H9 (cell line): Measurements from ENCODE around the gene BPIFB2. TPM values are rescaled to one million over a fixed set of nuclear protein-coding genes. Genes with fewer than 3 reads are reported as not detected.

Experiments used
- DNase-seq: peaks from one replicate; pipeline ENCODE4 v3.0.0-alpha.2; 2017
- H2AFZ ChIP-seq: one replicate; pipeline ENCODE4 v1.6.1; 2013; ENCODE audit warnings: mild to moderate bottlenecking, low read length, control low read depth, moderate library complexity
- H2AK5ac ChIP-seq: 2 replicates; pipeline ENCODE4 v1.6.1; 2013; ENCODE audit warnings: low read length, control low read depth, mixed read lengths; ENCODE audit not compliant: insufficient read length
- H2BK120ac ChIP-seq: one replicate; pipeline ENCODE4 v1.6.1; 2013; ENCODE audit warnings: low read depth, mild to moderate bottlenecking, low read length, control low read depth, inconsistent platforms; ENCODE audit not compliant: poor library complexity, severe bottlenecking
- H2BK12ac ChIP-seq: 2 replicates; pipeline ENCODE4 v1.6.1; 2013; ENCODE audit warnings: low read length, control low read depth, mixed read lengths, low read depth; ENCODE audit not compliant: insufficient read length
- H2BK15ac ChIP-seq: 2 replicates; pipeline ENCODE4 v1.6.1; 2013; ENCODE audit warnings: low read depth, low read length, control low read depth
- H2BK20ac ChIP-seq: one replicate; pipeline ENCODE4 v1.6.1; 2013; ENCODE audit warnings: low read depth, mild to moderate bottlenecking, low read length, control low read depth, inconsistent platforms; ENCODE audit not compliant: poor library complexity, severe bottlenecking
- H2BK5ac ChIP-seq: 2 replicates; pipeline ENCODE4 v1.6.1; 2013; ENCODE audit warnings: low read length, control low read depth, mixed read lengths; ENCODE audit not compliant: insufficient read length
- H3K14ac ChIP-seq: 2 replicates; pipeline ENCODE4 v1.6.1; 2013; ENCODE audit warnings: low read length, control low read depth; ENCODE audit not compliant: insufficient read depth
- H3K18ac ChIP-seq: 2 replicates; pipeline ENCODE4 v1.6.1; 2013; ENCODE audit warnings: low read depth, mild to moderate bottlenecking, mixed read lengths, low read length, control low read depth; ENCODE audit not compliant: insufficient read length
- H3K23ac ChIP-seq: 2 replicates; pipeline ENCODE4 v1.6.1; 2013; ENCODE audit warnings: low read length, control low read depth, mixed read lengths, low read depth; ENCODE audit not compliant: insufficient read length
- H3K23me2 ChIP-seq: 2 replicates; pipeline ENCODE4 v1.6.1; 2013; ENCODE audit warnings: low read depth, mild to moderate bottlenecking, mixed read lengths, low read length, control low read depth; ENCODE audit not compliant: insufficient read length, poor library complexity, severe bottlenecking
- H3K27ac ChIP-seq: 2 replicates; pipeline ENCODE4 v1.5.1; 2013; ENCODE audit warnings: low read length, control low read depth, mixed read lengths, low read depth; ENCODE audit not compliant: insufficient read length
- H3K27me3 ChIP-seq: 2 replicates; pipeline ENCODE4 v1.6.1; 2013; ENCODE audit warnings: low read length, control low read depth, inconsistent platforms; ENCODE audit not compliant: insufficient read depth
- H3K4ac ChIP-seq: 2 replicates; pipeline ENCODE4 v1.6.1; 2013; ENCODE audit warnings: low read depth, mild to moderate bottlenecking, control low read depth, inconsistent platforms, low read length, moderate library complexity
- H3K4me1 ChIP-seq: 2 replicates; pipeline ENCODE4 v1.6.1; 2013; ENCODE audit warnings: low read length, control low read depth, inconsistent platforms; ENCODE audit not compliant: insufficient read depth
- H3K4me2 ChIP-seq: 2 replicates; pipeline ENCODE4 v1.6.1; 2013; ENCODE audit warnings: low read length, control low read depth, mixed read lengths; ENCODE audit not compliant: insufficient read length, insufficient read depth
- H3K56ac ChIP-seq: 2 replicates; pipeline ENCODE4 v1.6.1; 2013; ENCODE audit warnings: low read depth, mild to moderate bottlenecking, mixed read lengths, low read length, control low read depth; ENCODE audit not compliant: insufficient read length
- H3K79me1 ChIP-seq: 2 replicates; pipeline ENCODE4 v1.6.1; 2013; ENCODE audit warnings: low read depth, mild to moderate bottlenecking, moderate library complexity, low read length, control low read depth, inconsistent platforms; ENCODE audit not compliant: insufficient read depth, poor library complexity, severe bottlenecking
- H3K79me2 ChIP-seq: 2 replicates; pipeline ENCODE4 v1.6.1; 2013; ENCODE audit warnings: low read length, control low read depth, inconsistent platforms; ENCODE audit not compliant: insufficient read depth
- H3K9ac ChIP-seq: 2 replicates; pipeline ENCODE4 v1.6.1; 2013; ENCODE audit warnings: low read length, control low read depth, mixed read lengths; ENCODE audit not compliant: insufficient read length; ENCODE audit errors: extremely low read depth
- H3K9me3 ChIP-seq: one replicate; pipeline ENCODE4 v1.6.1; 2013; ENCODE audit warnings: low read depth, low read length, inconsistent platforms; ENCODE audit not compliant: control insufficient read depth
- H3T11ph ChIP-seq: one replicate; pipeline ENCODE4 v1.6.1; 2013; ENCODE audit warnings: mild to moderate bottlenecking, low read length, control low read depth, inconsistent platforms
- H4K20me1 ChIP-seq: one replicate; pipeline ENCODE4 v1.6.1; 2013; ENCODE audit not compliant: control insufficient read depth, insufficient read length, insufficient read depth
- H4K5ac ChIP-seq: 2 replicates; pipeline ENCODE4 v1.6.1; 2013; ENCODE audit warnings: low read depth, mild to moderate bottlenecking, mixed read lengths, low read length, control low read depth; ENCODE audit not compliant: insufficient read length
- H4K8ac ChIP-seq: replicated peaks from 2 replicates; pipeline ENCODE4 v1.6.1; 2013; ENCODE audit warnings: low read length, control low read depth, mixed read lengths, low read depth; ENCODE audit not compliant: insufficient read length
- H4K91ac ChIP-seq: 2 replicates; pipeline ENCODE4 v1.6.1; 2013; ENCODE audit warnings: low read depth, mild to moderate bottlenecking, moderate library complexity, mixed read lengths, low read length, control low read depth; ENCODE audit not compliant: insufficient read length
- H3K27ac Mint-ChIP-seq, 3 experiments: 2 replicates in 2 of 3; 3 replicates in 1 of 3; pipeline ENCODE4 v1.8.0; 2020 to 2021; ENCODE audit warnings: mixed read lengths in 3 of 3, mild to moderate bottlenecking in 1 of 3, moderate library complexity in 1 of 3
- H3K27me3 Mint-ChIP-seq: 2 replicates; pipeline ENCODE4 v1.8.0; 2021; ENCODE audit warnings: low read depth, mild to moderate bottlenecking, moderate library complexity, mixed read lengths
- H3K36me3 Mint-ChIP-seq, 3 experiments: 2 replicates in 2 of 3; 3 replicates in 1 of 3; pipeline ENCODE4 v1.8.0; 2020 to 2021; ENCODE audit warnings: low read depth in 3 of 3, mixed read lengths in 3 of 3; ENCODE audit not compliant: insufficient read depth in 1 of 3
- H3K4me1 Mint-ChIP-seq, 2 experiments: 2 replicates each; pipeline ENCODE4 v1.8.0; 2020; ENCODE audit warnings: mixed read lengths in 2 of 2
- H3K4me3 Mint-ChIP-seq, 2 experiments: 2 replicates in 1 of 2; 3 replicates in 1 of 2; pipeline ENCODE4 v1.8.0; 2020 to 2021; ENCODE audit warnings: mild to moderate bottlenecking in 2 of 2, mixed read lengths in 2 of 2, moderate library complexity in 1 of 2
- H3K9me3 Mint-ChIP-seq, 2 experiments: 2 replicates in 1 of 2; 3 replicates in 1 of 2; pipeline ENCODE4 v1.8.0; 2020; ENCODE audit warnings: mild to moderate bottlenecking in 2 of 2, mixed read lengths in 2 of 2, moderate library complexity in 1 of 2
- CTCF ChIP-seq: fragments of 200-600 bp; sonication (generic); conservative IDR thresholded peaks from 3 replicates; pipeline ENCODE4 v1.8.0; 2021; ENCODE audit warnings: antibody characterized with exemption, mild to moderate bottlenecking
- WGBS: extraction: QIAGEN DNeasy Blood & Tissue Kit; methylation state at CpG from one replicate; pipeline ENCODE4 v1.1.7; 2013; ENCODE audit warnings: missing lambda C conversion rate, low lambda C conversion rate, mixed read lengths; ENCODE audit not compliant: insufficient read length; ENCODE audit errors: extremely low coverage; 5-methylcytosine and 5-hydroxymethylcytosine counted together
- total RNA-seq: library from RNA; stranded (reverse); gene quantifications from 2 replicates; pipeline ENCODE4 v1.2.1, GENCODE V29; 2021

BPIFB2 gene
- total RNA-seq, 1 experiment from 2014 or later, result not detected

DNA sequence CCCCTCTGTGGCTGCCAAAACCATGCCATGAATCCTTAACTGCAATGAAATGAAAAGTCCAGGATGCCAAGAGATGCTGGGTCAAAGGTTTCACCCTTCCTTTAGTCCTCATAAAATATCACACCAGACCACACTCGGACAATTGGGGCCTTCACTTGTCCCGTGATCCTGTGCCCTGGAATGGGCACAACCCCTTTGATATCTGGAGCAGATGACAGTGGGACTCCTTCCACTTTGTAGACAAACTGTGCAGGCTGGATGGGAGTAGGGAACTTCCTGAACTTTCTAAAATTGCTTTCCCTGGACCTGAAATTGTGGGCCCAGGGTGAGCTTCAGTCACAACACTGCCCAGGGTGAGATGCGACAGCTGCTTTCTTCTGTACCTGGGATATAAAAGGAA, 14.4 kb downstream of the BPIFB2 start:
- no peak overlapping the region for H3K27ac Mint-ChIP-seq
- Histone ChIP-seq H3K14ac (no peak overlapping the region), H2BK20ac (no peak overlapping the region), H3T11ph (no peak overlapping the region), H3K27me3 (no peaks in the 10 kb centered on the region), H3K9ac (no peak overlapping the region), H4K20me1 (no peaks in the 10 kb centered on the region), H2BK12ac (no peak overlapping the region), H3K56ac (no peak overlapping the region), H4K91ac (no peak overlapping the region), H2BK120ac (no peak overlapping the region), H3K18ac (no peak overlapping the region), H3K9me3 (no peaks in the 10 kb centered on the region), H3K79me1 (no peaks in the 10 kb centered on the region), H2AK5ac (no peak overlapping the region), H3K4ac (no peak overlapping the region), H2AFZ (no peak overlapping the region), H3K79me2 (no peaks in the 10 kb centered on the region), H2BK15ac (no peak overlapping the region), H3K23ac (no peak overlapping the region), H3K27ac (no peak overlapping the region), H3K23me2 (no peaks in the 10 kb centered on the region), H2BK5ac (no peak overlapping the region), H3K4me1 (no peaks in the 10 kb centered on the region), H4K8ac (no peak overlapping the region), H4K5ac (no peak overlapping the region), H3K4me2 (no peak overlapping the region)
- TF ChIP-seq CTCF, result no peak
- no peak for DNase-seq
- no peaks in the 10 kb centered on the region for H3K9me3 Mint-ChIP-seq
- H3K4me3 Mint-ChIP-seq, result no peak overlapping the region
- peaks cover 3% of the 10 kb centered on the region for H3K27me3 Mint-ChIP-seq
- WGBS, result no CpG with 5 or more reads among the region's 3 CpGs
- no peaks in the 10 kb centered on the region for H3K36me3 Mint-ChIP-seq
- H3K4me1 Mint-ChIP-seq, result peaks cover under 1 to 3% of the 10 kb centered on the region in 2 experiments; a peak in 3 of 4 replicates
